ENCODE results near the gene LRFN2. TPM values are rescaled to one million over a fixed set of nuclear protein-coding genes. Genes with fewer than 3 reads are reported as not detected.

LRFN2 gene
- total RNA-seq, 2 experiments from 2014 or later: not detected

DNA sequence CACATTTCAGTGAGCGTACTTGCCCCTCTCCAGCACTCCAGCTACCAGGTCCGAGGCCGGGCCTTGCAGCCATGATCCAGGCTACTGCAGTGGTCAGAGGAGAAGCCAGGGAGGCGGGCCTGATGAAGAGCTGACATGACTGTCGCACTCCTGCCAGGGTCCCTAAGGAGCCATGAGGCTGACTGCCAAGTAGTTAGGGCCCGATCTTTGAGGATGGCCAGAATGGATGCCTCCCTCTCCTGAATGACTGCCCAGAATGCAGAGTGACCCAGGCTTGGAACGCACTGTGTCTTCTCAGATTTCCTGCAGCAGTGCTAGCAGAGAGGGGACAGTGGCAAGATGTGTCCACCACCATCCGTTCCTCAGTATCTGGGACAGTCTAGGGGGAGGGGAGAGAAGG lies 24.7 kb upstream of the LRFN2 start:
- ChIA-PET POLR2A (no interaction called here), CTCF (no interaction called here)
- TF ChIP-seq, protein P1, sequence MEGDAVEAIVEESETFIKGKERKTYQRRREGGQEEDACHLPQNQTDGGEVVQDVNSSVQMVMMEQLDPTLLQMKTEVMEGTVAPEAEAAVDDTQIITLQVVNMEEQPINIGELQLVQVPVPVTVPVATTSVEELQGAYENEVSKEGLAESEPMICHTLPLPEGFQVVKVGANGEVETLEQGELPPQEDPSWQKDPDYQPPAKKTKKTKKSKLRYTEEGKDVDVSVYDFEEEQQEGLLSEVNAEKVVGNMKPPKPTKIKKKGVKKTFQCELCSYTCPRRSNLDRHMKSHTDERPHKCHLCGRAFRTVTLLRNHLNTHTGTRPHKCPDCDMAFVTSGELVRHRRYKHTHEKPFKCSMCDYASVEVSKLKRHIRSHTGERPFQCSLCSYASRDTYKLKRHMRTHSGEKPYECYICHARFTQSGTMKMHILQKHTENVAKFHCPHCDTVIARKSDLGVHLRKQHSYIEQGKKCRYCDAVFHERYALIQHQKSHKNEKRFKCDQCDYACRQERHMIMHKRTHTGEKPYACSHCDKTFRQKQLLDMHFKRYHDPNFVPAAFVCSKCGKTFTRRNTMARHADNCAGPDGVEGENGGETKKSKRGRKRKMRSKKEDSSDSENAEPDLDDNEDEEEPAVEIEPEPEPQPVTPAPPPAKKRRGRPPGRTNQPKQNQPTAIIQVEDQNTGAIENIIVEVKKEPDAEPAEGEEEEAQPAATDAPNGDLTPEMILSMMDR (IDR thresholded peaks at IDR 0.05): no peak
- intact Hi-C loops (cut with DNase I, micrococcal nuclease): no loop called here
- ATAC-seq (ENCODE audit: poor library complexity) (no peak), DNase-seq (no peak)
- H3K27me3 ChIP-seq (ENCODE audit: control insufficient read depth in 1 of 2, insufficient read depth in 2 of 2, low read length in 2 of 2): peaks cover 6 to 15% of the 10 kb centered on the region in 2 experiments
- no peaks in the 10 kb centered on the region for H3K9me3 ChIP-seq (ENCODE audit: control insufficient read depth in 1 of 2, insufficient read depth in 1 of 2, low read length in 2 of 2)
- Mint-ChIP-seq H3K36me3 (ENCODE audit: low read depth) (no peaks in the 10 kb centered on the region), H3K9me3 (no peaks in the 10 kb centered on the region), H3K27me3 (peaks cover 51% of the 10 kb centered on the region), H3K4me3 (no peak overlapping the region), H3K27ac (no peak overlapping the region), H3K4me1 (ENCODE audit: low read depth) (no peaks in the 10 kb centered on the region)
- no peak overlapping the region for H3K27ac ChIP-seq (ENCODE audit: low read depth in 1 of 2, low read length in 2 of 2)
- H3K4me3 ChIP-seq (ENCODE audit: low read length): no peak overlapping the region
- no peaks in the 10 kb centered on the region for H3K36me3 ChIP-seq (ENCODE audit: insufficient read depth, low read length)
- H3K4me1 ChIP-seq (ENCODE audit: insufficient read depth, low read length): no peaks in the 10 kb centered on the region

DNA sequence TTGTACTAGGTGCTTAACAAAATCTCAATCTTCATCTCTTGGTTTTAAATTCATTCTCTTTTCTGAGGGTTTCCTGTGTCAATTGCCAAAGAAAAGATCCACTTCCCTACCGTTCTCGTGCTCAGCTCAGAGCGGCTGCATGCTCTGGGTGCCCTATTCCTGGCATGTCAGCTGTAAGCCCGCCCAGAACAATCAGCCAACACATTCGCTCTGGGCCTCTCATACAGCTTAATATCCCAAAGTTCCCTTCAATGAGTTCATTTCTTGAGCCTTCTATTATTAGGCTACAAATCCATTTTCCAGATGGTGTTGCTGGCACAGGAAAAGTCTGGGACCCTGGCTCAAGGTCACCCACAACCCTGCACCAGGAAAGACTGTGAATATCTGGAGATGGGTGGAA lies 24.3 kb upstream of the LRFN2 start:
- no peak overlapping the region for H3K27ac ChIP-seq (ENCODE audit: low read depth in 1 of 2, low read length in 2 of 2)
- no peak for ATAC-seq (ENCODE audit: poor library complexity)

DNA sequence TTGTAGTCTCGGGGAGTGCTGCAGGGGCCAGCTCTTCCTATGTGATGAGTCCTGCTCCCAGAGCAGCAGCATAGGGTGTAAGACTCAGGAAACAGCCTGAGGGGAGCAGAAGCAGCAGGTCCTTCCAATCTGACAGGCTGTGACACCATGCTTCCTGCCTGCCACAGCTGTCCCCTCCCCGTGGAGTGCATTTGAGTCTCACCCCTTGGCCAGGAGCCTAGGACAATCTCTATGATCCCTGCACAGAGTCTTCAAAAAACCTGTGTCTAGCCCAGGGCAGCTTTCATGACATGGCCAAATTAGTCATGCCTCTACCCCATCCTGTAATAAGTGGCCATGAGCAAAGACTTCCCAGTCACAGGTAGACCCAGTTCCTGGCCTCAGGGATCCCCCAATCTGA lies 23.1 kb upstream of the LRFN2 start:
- H3K27me3 ChIP-seq (ENCODE audit: control insufficient read depth in 1 of 2, insufficient read depth in 2 of 2, low read length in 2 of 2): peaks cover 0 to 9% of the 10 kb centered on the region in 2 experiments
- CTCF ChIA-PET: no interaction called here
- Mint-ChIP-seq H3K4me3 (no peak overlapping the region), H3K4me1 (ENCODE audit: low read depth) (no peaks in the 10 kb centered on the region), H3K27me3 (peaks cover 49% of the 10 kb centered on the region), H3K27ac (no peak overlapping the region), H3K9me3 (no peaks in the 10 kb centered on the region), H3K36me3 (ENCODE audit: low read depth) (no peaks in the 10 kb centered on the region)
- intact Hi-C loops (cut with DNase I, micrococcal nuclease): no loop called here
- no peak overlapping the region for H3K27ac ChIP-seq (ENCODE audit: low read depth in 1 of 2, low read length in 2 of 2)
- POLR2A ChIA-PET: no interaction called here
- no peaks in the 10 kb centered on the region for H3K36me3 ChIP-seq (ENCODE audit: insufficient read depth, low read length)
- ATAC-seq (ENCODE audit: poor library complexity) (no peak), DNase-seq (no peak)
- H3K4me1 ChIP-seq (ENCODE audit: insufficient read depth, low read length): no peaks in the 10 kb centered on the region
- H3K9me3 ChIP-seq (ENCODE audit: control insufficient read depth in 1 of 2, insufficient read depth in 1 of 2, low read length in 2 of 2): no peaks in the 10 kb centered on the region
- H3K4me3 ChIP-seq (ENCODE audit: low read length): no peak overlapping the region
- TF ChIP-seq, protein P1 (IDR thresholded peaks at IDR 0.05): no peak

More for the DNA sequence above, 24.3 kb upstream of the LRFN2 start:
- H3K4me3 ChIP-seq (ENCODE audit: low read length): no peak overlapping the region
- DNase-seq: no peak
- Mint-ChIP-seq H3K36me3 (ENCODE audit: low read depth) (no peaks in the 10 kb centered on the region), H3K27ac (no peak overlapping the region), H3K9me3 (no peaks in the 10 kb centered on the region), H3K4me3 (no peak overlapping the region), H3K4me1 (ENCODE audit: low read depth) (no peaks in the 10 kb centered on the region), H3K27me3 (peaks cover 51% of the 10 kb centered on the region)
- no peaks in the 10 kb centered on the region for H3K36me3 ChIP-seq (ENCODE audit: insufficient read depth, low read length)
- H3K9me3 ChIP-seq (ENCODE audit: control insufficient read depth in 1 of 2, insufficient read depth in 1 of 2, low read length in 2 of 2): no peaks in the 10 kb centered on the region
- ChIA-PET CTCF (no interaction called here), POLR2A (no interaction called here)
- H3K27me3 ChIP-seq (ENCODE audit: control insufficient read depth in 1 of 2, insufficient read depth in 2 of 2, low read length in 2 of 2): peaks cover 2 to 13% of the 10 kb centered on the region in 2 experiments
- intact Hi-C loops (cut with DNase I, micrococcal nuclease): no loop called here
- TF ChIP-seq, protein P1 (IDR thresholded peaks at IDR 0.05): no peak
- no peaks in the 10 kb centered on the region for H3K4me1 ChIP-seq (ENCODE audit: insufficient read depth, low read length)
